CD4-positive, alpha-beta memory T cell (primary cell): ENCODE results near the gene FLT3. TPM values are rescaled to one million over a fixed set of nuclear protein-coding genes. Genes with fewer than 3 reads are reported as not detected.

Source experiments
- CTCF ChIA-PET: fragments of 350-600 bp; sonication (Branson Sonifier 250); formaldehyde crosslinking; loops from one replicate; lab custom pipeline; 2021; ENCODE audit warnings: inconsistent platforms; ENCODE audit not compliant: partially characterized antibody; lab: Charles Lee
- POLR2A ChIA-PET: fragments of 350-600 bp; sonication (Branson Sonifier 250); formaldehyde crosslinking; loops from one replicate; lab custom pipeline; 2021; ENCODE audit not compliant: partially characterized antibody; lab: Charles Lee
- DNase-seq, 5 donors: peaks; one replicate each; pipeline versions ENCODE4 v3.0.0 to v3.0.0-alpha.2; 2020 to 2022; ENCODE audit warnings: mixed read lengths in 1 of 5
- H3K27ac ChIP-seq: one replicate; pipeline ENCODE4 v1.7.0; 2013; ENCODE audit warnings: low read depth, low read length
- H3K27me3 ChIP-seq: 2 replicates; pipeline ENCODE4 v1.7.0; 2013; ENCODE audit warnings: mild to moderate bottlenecking, low read length, moderate library complexity; ENCODE audit not compliant: insufficient read depth
- H3K36me3 ChIP-seq: 2 replicates; pipeline ENCODE4 v1.7.0; 2013; ENCODE audit warnings: mild to moderate bottlenecking, low read length, moderate library complexity; ENCODE audit not compliant: insufficient read depth
- H3K4me1 ChIP-seq: 2 replicates; pipeline ENCODE4 v1.7.0; 2013; ENCODE audit warnings: mild to moderate bottlenecking, low read length, moderate library complexity; ENCODE audit not compliant: insufficient read depth
- H3K4me3 ChIP-seq, 2 donors: one replicate each; pipeline ENCODE4 v1.7.0; 2013; ENCODE audit warnings: low read length in 2 of 2, mild to moderate bottlenecking in 1 of 2
- H3K9me3 ChIP-seq, 2 donors: one replicate each; pipeline ENCODE4 v1.7.0; 2013; ENCODE audit warnings: low read length in 2 of 2, control low read depth in 1 of 2; ENCODE audit not compliant: control insufficient read depth in 1 of 2
- H3K27ac Mint-ChIP-seq, 7 donors: one replicate each; pipeline ENCODE4 v1.8.0; 2020 to 2021; ENCODE audit warnings: mixed read lengths in 7 of 7, mild to moderate bottlenecking in 6 of 7, inconsistent platforms in 3 of 7, moderate library complexity in 3 of 7
- H3K27me3 Mint-ChIP-seq, 2 donors: one replicate each; pipeline ENCODE4 v1.8.0; 2020 to 2021; ENCODE audit warnings: mixed read lengths in 2 of 2
- H3K36me3 Mint-ChIP-seq, 2 donors: one replicate each; pipeline ENCODE4 v1.8.0; 2020 to 2021; ENCODE audit warnings: mixed read lengths in 2 of 2, inconsistent platforms in 1 of 2, mild to moderate bottlenecking in 1 of 2
- H3K4me1 Mint-ChIP-seq, 4 donors: one replicate each; pipeline ENCODE4 v1.8.0; 2020 to 2021; ENCODE audit warnings: mixed read lengths in 4 of 4, mild to moderate bottlenecking in 1 of 4
- H3K4me3 Mint-ChIP-seq, 8 donors: one replicate each; pipeline ENCODE4 v1.8.0; 2020 to 2021; ENCODE audit warnings: mixed read lengths in 8 of 8, mild to moderate bottlenecking in 7 of 8, moderate library complexity in 6 of 8, inconsistent platforms in 3 of 8
- H3K9me3 Mint-ChIP-seq, 8 donors: one replicate each; pipeline ENCODE4 v1.8.0; 2020 to 2021; ENCODE audit warnings: mixed read lengths in 8 of 8, mild to moderate bottlenecking in 5 of 8, inconsistent platforms in 3 of 8, moderate library complexity in 1 of 8
- intact Hi-C: fragments of 100-400 bp; cut with micrococcal nuclease; formaldehyde crosslinking; loops from one replicate; pipeline ENCODE4 v1.15.1; 2023
- polyA plus RNA-seq, 2 donors: library from polyadenylated mRNA; unstranded; fragments of 300-500 nt; fragmentation: Illumina TruSeq; gene quantifications; one replicate each; pipeline ENCODE4 v1.2.3, GENCODE V29; 2021
- total RNA-seq, 2 experiments: library from RNA; stranded (reverse); gene quantifications; one replicate each; pipeline ENCODE4 v1.2.3, GENCODE V29; 2021

The FLT3 gene
- total and polyA plus RNA-seq, 4 experiments from 2014 or later: not detected

- H3K36me3 Mint-ChIP-seq: no peaks in the 10 kb centered on the region
- peak overlapping the region; percentile 15 to 70 (median 52) for H3K4me3 Mint-ChIP-seq
- Histone ChIP-seq H3K27me3 (peaks cover 34% of the 10 kb centered on the region), H3K36me3 (no peaks in the 10 kb centered on the region), H3K4me1 (peaks cover 13% of the 10 kb centered on the region), H3K4me3 (no peak overlapping the region), H3K9me3 (no peaks in the 10 kb centered on the region), H3K27ac (no peak overlapping the region)
- H3K27ac Mint-ChIP-seq: no peak overlapping the region
- DNase-seq: no peak
- no peaks in the 10 kb centered on the region for H3K9me3 Mint-ChIP-seq
- intact Hi-C loops: no loop called here
- H3K4me1 Mint-ChIP-seq: peaks cover 3 to 19% (median 9%) of the 10 kb centered on the region in 4 donors
- H3K27me3 Mint-ChIP-seq: peaks cover 40 to 51% of the 10 kb centered on the region in 2 donors
- CTCF ChIA-PET: no interaction called here
- POLR2A ChIA-PET: no interaction called here
These were observed 139.8 kb downstream of the FLT3 start for GRCh38 chr13:27960362-27961226.

GRCh38 chr13:27959976-27960361 lies 140.4 kb downstream of the FLT3 start:
- no peak for DNase-seq
- Mint-ChIP-seq H3K4me1 (peaks cover 3 to 25% (median 7%) of the 10 kb centered on the region in 4 donors), H3K4me3 (peak overlapping the region in 5 of 8 donors; percentile 24 to 68 (median 58)), H3K27ac (no peak overlapping the region), H3K36me3 (no peaks in the 10 kb centered on the region), H3K9me3 (no peaks in the 10 kb centered on the region), H3K27me3 (peaks cover 39 to 52% of the 10 kb centered on the region in 2 donors)
- Histone ChIP-seq H3K27ac (no peak overlapping the region), H3K27me3 (peaks cover 38% of the 10 kb centered on the region), H3K9me3 (no peaks in the 10 kb centered on the region), H3K36me3 (no peaks in the 10 kb centered on the region), H3K4me1 (peaks cover 13% of the 10 kb centered on the region), H3K4me3 (no peak overlapping the region)
- CTCF ChIA-PET: no interaction called here
- POLR2A ChIA-PET: no interaction called here
- intact Hi-C loops: no loop called here

GRCh38 chr13:27956576-27957300 lies 143.6 kb downstream of the FLT3 start:
- H3K4me1 ChIP-seq: peaks cover 20% of the 10 kb centered on the region
- Mint-ChIP-seq H3K4me3 (no peak overlapping the region), H3K27me3 (peaks cover 39 to 52% of the 10 kb centered on the region in 2 donors), H3K36me3 (no peaks in the 10 kb centered on the region), H3K9me3 (no peaks in the 10 kb centered on the region), H3K4me1 (peaks cover 2 to 25% (median 17%) of the 10 kb centered on the region in 4 donors), H3K27ac (no peak overlapping the region)
- CTCF ChIA-PET: interaction anchor here (1.0 to 2.7 kb wide), 4 partner anchors 126 to 595 kb away, joined by 3 to 10 read pairs (median 4); no protein-coding TSS in a partner anchor
- intact Hi-C loops: no loop called here
- DNase-seq: no peak
- H3K27ac ChIP-seq: no peak overlapping the region
- no peak overlapping the region for H3K4me3 ChIP-seq
- no peaks in the 10 kb centered on the region for H3K36me3 ChIP-seq
- no peaks in the 10 kb centered on the region for H3K9me3 ChIP-seq
- H3K27me3 ChIP-seq: peaks cover 57% of the 10 kb centered on the region
- POLR2A ChIA-PET: no interaction called here

GRCh38 chr13:27955014-27955591 lies 145.3 kb downstream of the FLT3 start:
- H3K9me3 ChIP-seq: no peaks in the 10 kb centered on the region
- Mint-ChIP-seq H3K27me3 (peaks cover 43 to 51% of the 10 kb centered on the region in 2 donors), H3K4me1 (peaks cover 0 to 19% (median 13%) of the 10 kb centered on the region in 4 donors), H3K36me3 (no peaks in the 10 kb centered on the region), H3K4me3 (peak overlapping the region in 5 of 8 donors; percentile 15 to 59 (median 29)), H3K9me3 (peaks cover 0 to 2% (median under 1%) of the 10 kb centered on the region in 8 donors), H3K27ac (no peak overlapping the region)
- H3K27ac ChIP-seq: no peak overlapping the region
- peaks cover 50% of the 10 kb centered on the region for H3K27me3 ChIP-seq
- ChIA-PET POLR2A (no interaction called here), CTCF (interaction anchor here (0.5 to 2.7 kb wide), 7 partner anchors 34 to 970 kb away, joined by 3 to 10 read pairs (median 4); no protein-coding TSS in a partner anchor)
- intact Hi-C loops: no loop called here
- H3K4me3 ChIP-seq: no peak overlapping the region
- H3K36me3 ChIP-seq: no peaks in the 10 kb centered on the region
- no peak for DNase-seq
- peaks cover 8% of the 10 kb centered on the region for H3K4me1 ChIP-seq

GRCh38 chr13:27954406-27954851 lies 145.9 kb downstream of the FLT3 start:
- H3K27me3 ChIP-seq: peaks cover 48% of the 10 kb centered on the region
- H3K27ac ChIP-seq: no peak overlapping the region
- no peak for DNase-seq
- Mint-ChIP-seq H3K9me3 (peaks cover 0 to 4% (median 2%) of the 10 kb centered on the region in 8 donors), H3K4me3 (peak overlapping the region in 6 of 8 donors; percentile 67 to 82 (median 72)), H3K27me3 (peaks cover 43 to 52% of the 10 kb centered on the region in 2 donors), H3K4me1 (peaks cover 0 to 16% (median 10%) of the 10 kb centered on the region in 4 donors), H3K27ac (no peak overlapping the region), H3K36me3 (no peaks in the 10 kb centered on the region)
- ChIA-PET CTCF (interaction anchor here (0.8 to 2.0 kb wide), 11 partner anchors 10 to 969 kb away, joined by 3 to 10 read pairs (median 4); no protein-coding TSS in a partner anchor), POLR2A (no interaction called here)
- peak overlapping the region in 1 of 2 donors; percentile 32 for H3K4me3 ChIP-seq
- intact Hi-C loops: no loop called here
- H3K9me3 ChIP-seq: no peaks in the 10 kb centered on the region
- H3K4me1 ChIP-seq: peaks cover 6% of the 10 kb centered on the region
- H3K36me3 ChIP-seq: no peaks in the 10 kb centered on the region

- Mint-ChIP-seq H3K36me3 (no peaks in the 10 kb centered on the region), H3K9me3 (peaks cover 0 to 4% (median 2%) of the 10 kb centered on the region in 8 donors), H3K27ac (no peak overlapping the region), H3K27me3 (peaks cover 41 to 51% of the 10 kb centered on the region in 2 donors), H3K4me3 (peak overlapping the region; percentile 58 to 82 (median 74)), H3K4me1 (peaks cover 0 to 16% (median 10%) of the 10 kb centered on the region in 4 donors)
- H3K27ac ChIP-seq: no peak overlapping the region
- intact Hi-C loops: loop anchor here (1.0 kb wide), 1 partner anchor 580 kb away; no protein-coding TSS in a partner anchor
- H3K27me3 ChIP-seq: peaks cover 45% of the 10 kb centered on the region
- H3K4me3 ChIP-seq: peak overlapping the region in 1 of 2 donors; percentile 32
- H3K4me1 ChIP-seq: peaks cover 6% of the 10 kb centered on the region
- ChIA-PET CTCF (interaction anchor here (0.8 to 2.0 kb wide), 13 partner anchors 11 to 969 kb away, joined by 3 to 10 read pairs (median 3); no protein-coding TSS in a partner anchor), POLR2A (no interaction called here)
- peak in 4 of 5 donors; percentile 42 to 52 (median 46) for DNase-seq
- H3K9me3 ChIP-seq: no peaks in the 10 kb centered on the region
- no peaks in the 10 kb centered on the region for H3K36me3 ChIP-seq
These were observed 146.5 kb downstream of the FLT3 start for GRCh38 chr13:27953676-27954405.
